Aorta (tissue), 5 donors: ENCODE data around the gene EI24. TPM values are rescaled to one million over a fixed set of nuclear protein-coding genes. Genes with fewer than 3 reads are reported as not detected.
A peak's percentile ranks its signal among the peaks of the same experiment; 100 is the strongest.
"Not testable (repeated sequence)": the region's sequence is repeated elsewhere in the genome, so short reads cannot be mapped to it uniquely, and the experiment has no call there.

ENCODE experiments used
- ATAC-seq: fragments of 200-7000 bp; cut with Tn5 transposase; one replicate; pipeline ENCODE4 v1.9.1; 2022; ENCODE audit warnings: moderate library complexity; ENCODE audit not compliant: low FRiP score
- DNase-seq, 2 donors: peaks; one replicate each; pipeline ENCODE4 v3.0.0-alpha.2; 2020
- H3K27ac ChIP-seq, 2 donors: one replicate each; pipeline ENCODE4 v1.5.1; 2013; ENCODE audit warnings: low read length in 2 of 2, mild to moderate bottlenecking in 2 of 2, moderate library complexity in 2 of 2, control low read depth in 1 of 2, inconsistent platforms in 1 of 2, low read depth in 1 of 2
- H3K27me3 ChIP-seq, 2 donors: one replicate each; pipeline ENCODE4 v1.6.1; 2013; ENCODE audit warnings: control low read depth in 1 of 2, low read length in 1 of 2, mild to moderate bottlenecking in 1 of 2, moderate library complexity in 1 of 2; ENCODE audit not compliant: insufficient read depth in 2 of 2, control insufficient read depth in 1 of 2
- H3K36me3 ChIP-seq, 2 donors: one replicate each; pipeline ENCODE4 v1.6.1; 2013; ENCODE audit warnings: control low read depth in 1 of 2, low read length in 1 of 2, mild to moderate bottlenecking in 1 of 2; ENCODE audit not compliant: insufficient read depth in 2 of 2, control insufficient read depth in 1 of 2
- H3K4me1 ChIP-seq, 2 donors: one replicate each; pipeline ENCODE4 v1.6.1; 2013; ENCODE audit warnings: low read length in 2 of 2, control low read depth in 1 of 2, mild to moderate bottlenecking in 1 of 2, moderate library complexity in 1 of 2; ENCODE audit not compliant: insufficient read depth in 2 of 2, control insufficient read depth in 1 of 2
- H3K4me3 ChIP-seq, 2 donors: one replicate each; pipeline ENCODE4 v1.5.1; 2013; ENCODE audit warnings: low read length in 2 of 2, control low read depth in 1 of 2, mild to moderate bottlenecking in 1 of 2
- H3K9me3 ChIP-seq: one replicate; pipeline ENCODE4 v1.6.1; 2013; ENCODE audit warnings: mild to moderate bottlenecking, low read length; ENCODE audit not compliant: control insufficient read depth
- WGBS, 2 donors: extraction: QIAGEN DNeasy Blood & Tissue Kit; methylation state at CpG; one replicate each; pipeline ENCODE4 v1.1.7; 2013; 5-methylcytosine and 5-hydroxymethylcytosine counted together
- intact Hi-C, 2 donors: fragments of 100-400 bp; cut with DNase I; formaldehyde crosslinking; loops; one replicate each; pipeline versions ENCODE4 v1.14.2 to v1.15.0; 2022
- polyA plus RNA-seq, 2 donors: library from polyadenylated mRNA; stranded (reverse); fragments of 200-250 nt; gene quantifications; one replicate each; pipeline ENCODE4 v1.2.3, GENCODE V29; 2013
- total RNA-seq, 2 donors: library from RNA; stranded (reverse); fragmentation: NEBNext Ultra II Directional; extraction: Animal tissue kit (Norgen Biotek cat#: 25700); gene quantifications; one replicate each; pipeline ENCODE4 v1.2.1, GENCODE V29; 2021
- donor health status: healthy with polysubstance abuse.
- donor health status: Bipolar disorder and iron deficiency.
- donor health status: DM: no; HTN: no; CAD: no.
- donor health status: DM: no; HTN: no; CAD: no.
- donor health status: DM: yes; HTN: yes; CAD: no.

Gene EI24
- total and polyA plus RNA-seq, 4 donors = 47.1 to 59.7 (median 52.7) TPM

DNA sequence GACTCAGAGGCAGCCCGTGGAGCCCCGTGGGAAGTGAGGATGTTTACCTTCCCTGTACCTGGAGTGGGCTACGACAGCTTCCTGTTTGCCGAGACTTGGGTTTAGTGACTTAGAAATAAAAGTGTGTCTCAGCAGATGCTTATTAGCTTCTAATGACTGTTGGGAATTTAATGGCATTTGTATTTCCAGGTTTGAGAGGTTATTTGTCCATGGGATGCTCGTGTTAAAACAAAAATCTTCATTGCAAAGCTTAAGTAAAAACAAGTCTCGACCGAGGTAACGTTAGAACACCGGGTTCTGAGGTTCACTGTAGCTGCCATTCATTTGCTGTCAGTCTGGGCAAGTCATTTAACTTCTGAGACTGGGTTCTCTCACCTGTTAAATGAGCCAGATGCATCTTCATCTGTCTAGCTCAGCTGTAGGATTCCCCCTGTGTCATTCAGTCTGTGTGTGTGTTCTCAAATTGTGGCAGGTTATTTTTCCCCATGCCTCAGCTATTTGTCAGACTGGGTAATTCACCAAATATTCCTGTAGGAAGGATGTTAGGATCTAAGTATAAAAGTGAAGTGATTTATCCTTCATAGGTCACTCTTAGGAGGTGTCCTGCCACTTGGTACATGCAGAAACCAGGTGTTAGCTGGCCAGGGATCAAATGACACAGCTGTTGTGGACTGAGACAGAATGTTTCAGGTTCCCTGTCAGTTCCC is 791 bp downstream of the EI24 start:
- ATAC-seq = no peak
- Histone ChIP-seq H3K4me3 (peak overlapping the region; percentile 74 to 86), H3K27me3 (no peaks in the 10 kb centered on the region), H3K27ac (peak overlapping the region in 1 of 2 donors; percentile 38), H3K36me3 (peaks cover 0 to 2% of the 10 kb centered on the region in 2 donors), H3K4me1 (peaks cover 0 to 2% of the 10 kb centered on the region in 2 donors), H3K9me3 (no peaks in the 10 kb centered on the region)
- no peak for DNase-seq
- intact Hi-C loops = loop anchor here (5.0 to 10.0 kb wide), 2 partner anchors 75 to 458 kb away; partner anchors contain the start of genes FEZ1 (in 1 of the 2) and TMEM218 (in 1 of the 2)
- 0 to 1% methylated on average over 9 of the region's 9 CpGs for WGBS, 2 donors

DNA sequence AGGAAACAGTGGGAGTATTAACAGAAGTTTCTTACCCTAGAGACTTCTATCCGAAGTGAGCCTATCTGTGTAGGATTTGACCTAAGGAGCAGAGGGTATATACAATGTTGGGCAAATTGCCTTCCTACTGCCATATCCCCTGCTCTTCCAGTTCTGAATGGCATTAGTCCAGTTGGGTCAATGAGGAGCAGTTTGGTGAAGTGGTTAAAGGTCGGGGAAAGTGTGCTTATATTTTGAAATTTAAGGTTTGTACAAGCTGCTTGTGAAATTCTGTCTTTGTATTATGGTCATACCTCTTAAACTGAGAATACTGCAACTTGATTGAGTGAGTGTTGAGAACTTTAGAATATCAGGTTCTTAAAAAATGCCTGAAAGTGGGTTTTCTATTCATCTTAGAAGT is 1.7 kb downstream of the EI24 start:
- no peak for ATAC-seq
- Histone ChIP-seq H3K36me3 (peaks cover 0 to 5% of the 10 kb centered on the region in 2 donors), H3K9me3 (no peaks in the 10 kb centered on the region), H3K4me1 (peaks cover 0 to 2% of the 10 kb centered on the region in 2 donors), H3K4me3 (no peak overlapping the region), H3K27ac (no peak overlapping the region), H3K27me3 (no peaks in the 10 kb centered on the region)
- DNase-seq = no peak
- intact Hi-C loops = no loop called here
- 74 to 77% methylated on average over 2 of the region's 2 CpGs for WGBS, 2 donors

DNA sequence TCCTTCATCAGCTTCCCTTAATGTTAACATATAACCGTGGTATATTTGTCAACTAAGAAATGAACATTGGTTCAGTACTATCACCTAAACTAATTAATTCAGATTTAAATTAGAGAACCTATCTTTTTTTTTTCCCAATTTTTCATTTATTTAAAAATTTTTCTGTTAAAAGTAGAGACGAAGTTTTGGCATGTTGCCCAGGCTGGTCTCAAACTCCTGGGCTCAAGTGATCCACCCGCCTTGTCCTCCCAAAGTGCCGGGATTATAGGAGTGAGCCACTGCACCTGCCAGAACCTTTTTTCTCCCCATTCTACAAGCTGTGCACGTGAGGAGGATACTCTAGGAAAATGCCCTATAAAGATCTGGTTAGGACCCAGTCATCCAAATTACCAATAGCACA is 3.6 kb downstream of the EI24 start:
- Histone ChIP-seq H3K9me3 (no peaks in the 10 kb centered on the region), H3K27ac (no peak overlapping the region), H3K4me1 (peaks cover 0 to 2% of the 10 kb centered on the region in 2 donors), H3K36me3 (peaks cover 3 to 8% of the 10 kb centered on the region in 2 donors), H3K4me3 (no peak overlapping the region), H3K27me3 (no peaks in the 10 kb centered on the region)
- intact Hi-C loops = no loop called here
- WGBS, 2 donors = 70 to 73% methylated on average over 5 of the region's 5 CpGs
- DNase-seq (no peak), ATAC-seq (no peak)

DNA sequence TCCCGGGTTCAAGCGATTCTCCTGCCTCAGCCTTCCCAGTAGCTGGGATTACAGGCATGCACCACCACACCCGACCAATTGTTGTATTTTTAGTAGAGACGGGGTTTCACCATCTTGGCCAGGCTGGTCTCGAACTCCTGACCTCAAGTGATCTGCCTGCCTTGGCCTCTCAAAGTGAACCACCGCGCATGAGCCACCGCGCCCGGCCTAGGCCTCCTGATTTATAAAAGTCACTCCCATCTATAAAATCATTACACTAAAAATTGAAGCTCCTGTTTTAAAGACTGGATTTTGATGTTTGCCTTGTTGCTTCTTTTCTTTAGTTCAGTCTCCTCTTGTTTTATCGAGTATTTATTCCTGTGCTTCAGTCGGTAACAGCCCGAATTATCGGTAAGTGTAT is 7.9 kb downstream of the EI24 start:
- H3K4me3 ChIP-seq, H3K9me3 ChIP-seq, intact Hi-C loops: not testable (repeated sequence)

DNA sequence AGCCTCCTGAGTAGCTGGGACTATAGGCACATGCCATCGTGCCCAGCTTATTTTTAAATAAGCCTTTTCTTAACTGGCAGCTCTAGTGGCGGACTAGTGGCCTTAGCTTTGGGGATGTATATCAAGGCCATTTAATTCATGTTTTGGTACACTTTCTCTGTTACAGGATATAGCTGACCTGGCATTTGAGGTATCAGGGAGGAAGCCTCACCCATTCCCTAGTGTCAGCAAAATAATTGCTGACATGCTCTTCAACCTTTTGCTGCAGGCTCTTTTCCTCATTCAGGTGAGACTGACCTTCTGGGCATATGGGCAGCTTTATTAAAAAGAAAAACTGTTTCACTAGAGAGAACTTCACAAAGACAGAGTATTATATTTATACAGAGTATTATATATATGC is 9.5 kb downstream of the EI24 start:
- Histone ChIP-seq H3K4me3 (no peak overlapping the region), H3K36me3 (peaks cover 14 to 15% of the 10 kb centered on the region in 2 donors), H3K4me1 (no peaks in the 10 kb centered on the region), H3K9me3 (no peaks in the 10 kb centered on the region), H3K27me3 (no peaks in the 10 kb centered on the region), H3K27ac (no peak overlapping the region)
- intact Hi-C loops = no loop called here
- no peak for DNase-seq
- no peak for ATAC-seq
- 95 to 97% methylated on average over 2 of the region's 2 CpGs for WGBS, 2 donors

More for the DNA sequence above, 7.9 kb downstream of the EI24 start:
- peaks cover 11 to 15% of the 10 kb centered on the region in 2 donors for H3K36me3 ChIP-seq
- not testable (repeated sequence) for ATAC-seq, H3K27me3 ChIP-seq, H3K4me1 ChIP-seq, H3K27ac ChIP-seq, DNase-seq
- 96 to 97% methylated on average over 14 of the region's 14 CpGs for WGBS, 2 donors

DNA sequence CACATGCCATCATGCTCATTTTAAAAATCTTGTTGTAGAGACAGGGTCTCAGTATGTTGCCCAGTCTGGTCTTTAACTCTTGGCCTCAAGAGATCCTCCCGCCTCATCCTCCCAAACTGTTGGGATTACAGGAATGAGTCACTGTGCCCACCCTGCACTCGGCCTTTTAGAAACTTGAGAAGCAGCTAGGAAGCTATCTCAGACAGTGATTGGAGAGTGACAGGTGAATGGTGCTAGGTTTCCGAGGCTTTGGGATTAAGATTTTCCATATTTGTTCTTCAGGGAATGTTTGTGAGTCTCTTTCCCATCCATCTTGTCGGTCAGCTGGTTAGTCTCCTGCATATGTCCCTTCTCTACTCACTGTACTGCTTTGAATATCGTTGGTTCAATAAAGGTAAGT is 10.5 kb downstream of the EI24 start:
- Histone ChIP-seq H3K4me1 (no peaks in the 10 kb centered on the region), H3K27me3 (no peaks in the 10 kb centered on the region), H3K9me3 (no peaks in the 10 kb centered on the region), H3K36me3 (peaks cover 14% of the 10 kb centered on the region in 2 donors), H3K27ac (no peak overlapping the region), H3K4me3 (no peak overlapping the region)
- DNase-seq (no peak), ATAC-seq (no peak)
- 95 to 96% methylated on average over 5 of the region's 5 CpGs for WGBS, 2 donors
- intact Hi-C loops = no loop called here

DNA sequence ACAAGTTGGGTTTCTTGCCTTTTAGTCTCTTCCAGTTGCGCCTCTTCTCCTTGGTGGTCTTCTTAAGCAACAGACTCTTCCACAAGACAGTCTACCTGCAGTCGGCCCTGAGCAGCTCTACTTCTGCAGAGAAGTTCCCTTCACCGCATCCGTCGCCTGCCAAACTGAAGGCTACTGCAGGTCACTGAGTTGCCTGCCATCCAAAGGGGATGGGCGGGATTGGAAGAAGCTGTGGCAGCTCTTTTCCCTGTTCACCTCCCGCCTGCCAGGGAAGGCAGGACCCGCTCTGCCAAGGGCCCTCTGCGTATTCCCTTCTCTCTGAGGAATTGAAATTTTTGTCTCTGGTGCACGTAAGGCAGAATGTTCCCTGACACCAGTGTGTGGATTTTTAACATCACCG is 14.2 kb downstream of the EI24 start:
- Histone ChIP-seq H3K9me3 (no peaks in the 10 kb centered on the region), H3K4me3 (no peak overlapping the region), H3K36me3 (peaks cover 7 to 11% of the 10 kb centered on the region in 2 donors), H3K27ac (no peak overlapping the region), H3K4me1 (no peaks in the 10 kb centered on the region), H3K27me3 (no peaks in the 10 kb centered on the region)
- DNase-seq (no peak), ATAC-seq (no peak)
- 93 to 96% methylated on average over 11 of the region's 11 CpGs for WGBS, 2 donors
- intact Hi-C loops = no loop called here

DNA sequence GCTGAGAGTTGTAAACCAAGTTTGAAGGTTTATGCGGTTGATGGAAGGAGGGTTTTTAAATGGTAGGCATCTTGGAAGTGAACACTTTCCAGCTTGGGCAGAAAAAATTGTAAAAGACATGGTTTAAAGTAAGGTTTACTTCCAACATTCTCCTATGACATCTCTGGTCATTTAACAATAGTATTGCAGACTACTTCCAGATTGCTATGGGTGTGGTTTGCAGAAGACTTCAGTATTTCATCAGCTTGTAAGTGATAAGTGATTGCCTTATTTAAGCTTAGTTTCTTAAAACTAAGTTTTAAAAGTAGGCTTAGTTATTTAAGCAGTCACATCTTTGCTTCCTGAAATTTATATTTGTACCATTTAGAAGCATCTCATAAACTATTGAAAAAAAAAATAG is 16.2 kb downstream of the EI24 start:
- Histone ChIP-seq H3K4me1 (no peaks in the 10 kb centered on the region), H3K27ac (no peak overlapping the region), H3K27me3 (no peaks in the 10 kb centered on the region), H3K9me3 (no peaks in the 10 kb centered on the region), H3K36me3 (peaks cover under 1 to 3% of the 10 kb centered on the region in 2 donors), H3K4me3 (no peak overlapping the region)
- DNase-seq = no peak
- WGBS, 2 donors = 93 to 94% methylated on average over 1 of the region's 1 CpG
- no peak for ATAC-seq
- intact Hi-C loops = no loop called here

DNA sequence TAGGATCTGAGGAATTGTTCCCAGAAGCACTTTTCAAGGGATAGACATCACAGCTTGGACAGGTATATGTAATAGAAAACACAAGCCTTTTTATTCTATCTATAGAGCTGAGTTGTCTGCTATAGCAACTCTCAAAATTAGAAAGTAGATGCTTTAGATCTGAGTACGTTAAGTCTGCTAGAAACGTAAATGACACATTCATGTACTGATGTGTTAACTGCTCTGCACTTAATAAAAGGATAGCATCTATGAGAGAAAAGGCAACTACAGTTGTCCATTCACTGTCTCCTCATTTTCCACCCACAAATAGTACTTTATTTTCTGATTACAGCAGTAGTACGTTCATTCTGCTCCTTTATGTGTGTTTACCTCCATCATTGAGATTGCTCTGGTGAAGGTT is 17.3 kb downstream of the EI24 start:
- no peaks in the 10 kb centered on the region for H3K27me3 ChIP-seq
- intact Hi-C loops = no loop called here
- ATAC-seq = no peak

More for the DNA sequence above, 17.3 kb downstream of the EI24 start:
- no peak for DNase-seq
- H3K4me1 ChIP-seq = no peaks in the 10 kb centered on the region
- no peak overlapping the region for H3K27ac ChIP-seq
- H3K4me3 ChIP-seq = no peak overlapping the region
- H3K36me3 ChIP-seq = peaks cover 0 to 3% of the 10 kb centered on the region in 2 donors
- H3K9me3 ChIP-seq = no peaks in the 10 kb centered on the region
- WGBS, 2 donors = 68 to 76% methylated on average over 3 of the region's 3 CpGs
